Measurements from ENCODE around the gene SP4.

- TF ChIP-seq TARDBP (IDR thresholded peaks at IDR 0.05) (no peak), ELF4 (IDR thresholded peaks at IDR 0.05) (no peak), CTBP1 (IDR thresholded peaks at IDR 0.05; ENCODE audit: borderline replicate concordance) (no peak), FOXK2 (IDR thresholded peaks at IDR 0.05) (no peak), SP1 (IDR thresholded peaks at IDR 0.05) (no peak), BHLHE40 (IDR thresholded peaks at IDR 0.05; ENCODE audit: borderline replicate concordance) (no peak), HDGF (IDR thresholded peaks at IDR 0.05; ENCODE audit: borderline replicate concordance) (no peak), SUZ12 (IDR thresholded peaks at IDR 0.05) (no peak), ARNT (IDR thresholded peaks at IDR 0.05) (no peak), PKNOX1 (IDR thresholded peaks at IDR 0.05) (no peak), ZNF384 (IDR thresholded peaks at IDR 0.05) (no peak), LEF1 (IDR thresholded peaks at IDR 0.05; ENCODE audit: borderline replicate concordance) (no peak), FOXM1 (IDR thresholded peaks at IDR 0.05; ENCODE audit: borderline replicate concordance) (no peak), NFRKB (IDR thresholded peaks at IDR 0.05) (no peak)
These were observed 33.9 kb upstream of the SP4 start for GRCh38 chr7:21393937-21394336.
